Suppressor macrophage treated with lipopolysaccharide for 4 hours (primary cell): Measurements from ENCODE around the gene SPECC1L.

Source experiments
- DNase-seq: peaks from one replicate; pipeline ENCODE4 v3.0.0-alpha.2; 2020

The SPECC1L gene

GRCh38 chr22:24432059-24432853 is 161.6 kb downstream of the SPECC1L start:
- DNase-seq: no peak

GRCh38 chr22:24433001-24433827 is 162.6 kb downstream of the SPECC1L start:
- no peak for DNase-seq

GRCh38 chr22:24433828-24434470 is 163.3 kb downstream of the SPECC1L start:
- DNase-seq: peak; percentile 99

- peak; percentile 96 for DNase-seq
These were observed 164.1 kb downstream of the SPECC1L start for GRCh38 chr22:24434471-24435322.

- DNase-seq: no peak
These were observed 164.7 kb downstream of the SPECC1L start for GRCh38 chr22:24435323-24435645.

- DNase-seq: no peak
These were observed 165.3 kb downstream of the SPECC1L start for GRCh38 chr22:24435861-24436371.

- no peak for DNase-seq
These were observed 165.9 kb downstream of the SPECC1L start for GRCh38 chr22:24436553-24436952.

GRCh38 chr22:24437091-24437490 is 166.5 kb downstream of the SPECC1L start:
- no peak for DNase-seq

GRCh38 chr22:24437741-24438328 is 167.2 kb downstream of the SPECC1L start:
- DNase-seq: no peak

- peak; percentile 56 for DNase-seq
These were observed 169.7 kb downstream of the SPECC1L start for GRCh38 chr22:24440270-24440717.

- no peak for DNase-seq
These were observed 170.2 kb downstream of the SPECC1L start for GRCh38 chr22:24440718-24441405.

GRCh38 chr22:24441406-24442351 is 171.0 kb downstream of the SPECC1L start:
- no peak for DNase-seq

GRCh38 chr22:24442352-24442744 is 171.7 kb downstream of the SPECC1L start:
- DNase-seq: no peak

- DNase-seq: no peak
These were observed 173.0 kb downstream of the SPECC1L start for GRCh38 chr22:24443668-24444067.

GRCh38 chr22:24444251-24444650 is 173.6 kb downstream of the SPECC1L start:
- DNase-seq: no peak

- no peak for DNase-seq
These were observed 174.3 kb downstream of the SPECC1L start for GRCh38 chr22:24444729-24445466.

GRCh38 chr22:24445481-24446259 is 175.0 kb downstream of the SPECC1L start:
- no peak for DNase-seq

GRCh38 chr22:24446260-24446611 is 175.6 kb downstream of the SPECC1L start:
- DNase-seq: no peak

GRCh38 chr22:24450610-24451009 is 180.0 kb downstream of the SPECC1L start:
- DNase-seq: no peak
